GM18519 (cell line): ENCODE measurements around the gene PTRHD1.
A peak's percentile ranks its signal among the peaks of the same experiment; 100 is the strongest.
"Not testable (repeated sequence)": the region's sequence is repeated elsewhere in the genome, so short reads cannot be mapped to it uniquely, and the experiment has no call there.

Source experiments
- ATAC-seq: cut with Tn5 transposase; IDR thresholded peaks from one replicate; pipeline ENCODE4 v1.9.1; 2021; ENCODE audit warnings: mild to moderate bottlenecking, moderate library complexity; ENCODE audit not compliant: unreplicated experiment, low FRiP score

The PTRHD1 gene

GRCh38 chr2:24815171-24815570, 22.0 kb upstream of the PTRHD1 start:
- no peak for ATAC-seq

GRCh38 chr2:24814516-24814915, 21.3 kb upstream of the PTRHD1 start:
- ATAC-seq, result no peak

GRCh38 chr2:24813691-24814137, 20.5 kb upstream of the PTRHD1 start:
- no peak for ATAC-seq

GRCh38 chr2:24809316-24810007, 16.3 kb upstream of the PTRHD1 start:
- no peak for ATAC-seq

- ATAC-seq, result no peak
These were observed 13.5 kb upstream of the PTRHD1 start for GRCh38 chr2:24806661-24807036.

GRCh38 chr2:24805811-24806660, 12.8 kb upstream of the PTRHD1 start:
- ATAC-seq, result not testable (repeated sequence)

GRCh38 chr2:24800487-24800886, 7.3 kb upstream of the PTRHD1 start:
- ATAC-seq, result not testable (repeated sequence)

- ATAC-seq, result no peak
These were observed 4.5 kb upstream of the PTRHD1 start for GRCh38 chr2:24797644-24798043.

- no peak for ATAC-seq
These were observed 707 bp upstream of the PTRHD1 start for GRCh38 chr2:24793761-24794435.

- no peak for ATAC-seq
These were observed 683 bp downstream of the PTRHD1 start for GRCh38 chr2:24792542-24792873.

GRCh38 chr2:24791452-24791851, 1.7 kb downstream of the PTRHD1 start:
- ATAC-seq, result no peak

GRCh38 chr2:24788816-24789215, 4.4 kb downstream of the PTRHD1 start:
- no peak for ATAC-seq

- ATAC-seq, result no peak
These were observed 5.7 kb downstream of the PTRHD1 start for GRCh38 chr2:24787532-24787931.

GRCh38 chr2:24785671-24786321, 7.4 kb downstream of the PTRHD1 start:
- peak; percentile 87 for ATAC-seq

GRCh38 chr2:24783641-24784040, 9.6 kb downstream of the PTRHD1 start:
- no peak for ATAC-seq

- ATAC-seq, result no peak
These were observed 14.1 kb downstream of the PTRHD1 start for GRCh38 chr2:24779116-24779515.

- no peak for ATAC-seq
These were observed 18.8 kb downstream of the PTRHD1 start for GRCh38 chr2:24774373-24774772.

- no peak for ATAC-seq
These were observed 21.2 kb downstream of the PTRHD1 start for GRCh38 chr2:24771764-24772586.

GRCh38 chr2:24771061-24771460, 22.1 kb downstream of the PTRHD1 start:
- ATAC-seq, result no peak

- ATAC-seq, result no peak
These were observed 24.6 kb downstream of the PTRHD1 start for GRCh38 chr2:24768601-24769000.
